ENCODE results near the gene MGAM2. TPM values are rescaled to one million over a fixed set of nuclear protein-coding genes. Genes with fewer than 3 reads are reported as not detected.

MGAM2 gene
- total and polyA plus RNA-seq, 10 of the 15 experiments (the other 5 are each of a cell fraction or from before 2014, with no cell fraction given), result 0.01 to 0.16 (median 0.03) TPM; not detected in 6

- ATAC-seq (no peak), DNase-seq (ENCODE audit: low read depth, low spot score) (no peak), FAIRE-seq (no peak)
- Histone ChIP-seq H3K27ac (ENCODE audit: control insufficient read depth, insufficient read depth) (no peak overlapping the region), H2AFZ (ENCODE audit: control insufficient read depth, low read depth, low read length) (no peak overlapping the region), H3K4me1 (ENCODE audit: control insufficient read depth, insufficient read depth, low read length) (no peaks in the 10 kb centered on the region), H3K9me3 (replicated peaks; ENCODE audit: control insufficient read depth, insufficient read depth, low read length) (no peaks in the 10 kb centered on the region), H3K9ac (ENCODE audit: control insufficient read depth, insufficient read depth, low read length) (no peak overlapping the region), H3K36me3 (ENCODE audit: control insufficient read depth in 2 of 2, insufficient read depth in 2 of 2, low read length in 1 of 2) (no peaks in the 10 kb centered on the region), H3K4me2 (ENCODE audit: control insufficient read depth, insufficient read depth) (no peak overlapping the region), H3K4me3 (no peak overlapping the region), H3K27me3 (replicated peaks in 1 of 2; ENCODE audit: control insufficient read depth in 2 of 2, insufficient read depth in 2 of 2, low read length in 1 of 2) (no peaks in the 10 kb centered on the region), H3K79me2 (ENCODE audit: control insufficient read depth, insufficient read depth, low read length) (no peaks in the 10 kb centered on the region), H4K20me1 (ENCODE audit: control insufficient read depth, insufficient read depth) (no peaks in the 10 kb centered on the region)
- SMC1A ChIA-PET (ENCODE audit: uncharacterized antibody, unreplicated experiment), result no interaction called here
- POLR2A ChIA-PET, result no interaction called here
- CTCF ChIA-PET, result interaction anchor here (1.6 kb wide), 1 partner anchor 28 kb away, joined by 5 read pairs; no protein-coding TSS in a partner anchor
- WGBS (ENCODE audit: insufficient coverage, insufficient replicate concordance, low lambda C conversion rate, missing lambda C conversion rate), result 34% methylated on average over 4 of the region's 4 CpGs
- RAD21 ChIA-PET (ENCODE audit: unreplicated experiment), result no interaction called here
- TF ChIP-seq PKNOX1 (IDR thresholded peaks at IDR 0.05), result no peak
- TF ChIP-seq SMAD5 (IDR thresholded peaks at IDR 0.05; ENCODE audit: low read depth), result no peak
- no peak for TF ChIP-seq SPI1 (IDR thresholded peaks at IDR 0.05; ENCODE audit: borderline replicate concordance, insufficient read depth, low read depth, low read length)
- no peak for TF ChIP-seq SP1 (IDR thresholded peaks at IDR 0.05; ENCODE audit: low read depth, low read length)
- no peak for TF ChIP-seq ZNF274 (IDR thresholded peaks at IDR 0.05; ENCODE audit: insufficient read depth, insufficient read length)
- no peak for TF ChIP-seq USF1 (IDR thresholded peaks at IDR 0.05; ENCODE audit: borderline replicate concordance, extremely low read length, insufficient read depth, low read depth, low read length)
- TF ChIP-seq NFXL1 (IDR thresholded peaks at IDR 0.05; ENCODE audit: borderline replicate concordance), result no peak
- TF ChIP-seq ELK1 (IDR thresholded peaks at IDR 0.05; ENCODE audit: low read depth, low read length), result no peak
- in situ Hi-C loops (cut with MboI) (no loop called here), intact Hi-C loops (cut with micrococcal nuclease; ENCODE audit: unreplicated experiment) (no loop called here)
- BruUV-seq (replicated peaks), result no TSS peak
These were observed 1.4 kb upstream of the MGAM2 start for GRCh38 chr7:142110098-142110497.
